GM21786 (cell line): ENCODE results near the gene ZIC3.
"Not testable (repeated sequence)": the region's sequence is repeated elsewhere in the genome, so short reads cannot be mapped to it uniquely, and the experiment has no call there.

ENCODE experiments used
- ATAC-seq: cut with Tn5 transposase; IDR thresholded peaks from one replicate; pipeline ENCODE4 v1.9.1; 2021; ENCODE audit not compliant: unreplicated experiment

The ZIC3 gene

DNA sequence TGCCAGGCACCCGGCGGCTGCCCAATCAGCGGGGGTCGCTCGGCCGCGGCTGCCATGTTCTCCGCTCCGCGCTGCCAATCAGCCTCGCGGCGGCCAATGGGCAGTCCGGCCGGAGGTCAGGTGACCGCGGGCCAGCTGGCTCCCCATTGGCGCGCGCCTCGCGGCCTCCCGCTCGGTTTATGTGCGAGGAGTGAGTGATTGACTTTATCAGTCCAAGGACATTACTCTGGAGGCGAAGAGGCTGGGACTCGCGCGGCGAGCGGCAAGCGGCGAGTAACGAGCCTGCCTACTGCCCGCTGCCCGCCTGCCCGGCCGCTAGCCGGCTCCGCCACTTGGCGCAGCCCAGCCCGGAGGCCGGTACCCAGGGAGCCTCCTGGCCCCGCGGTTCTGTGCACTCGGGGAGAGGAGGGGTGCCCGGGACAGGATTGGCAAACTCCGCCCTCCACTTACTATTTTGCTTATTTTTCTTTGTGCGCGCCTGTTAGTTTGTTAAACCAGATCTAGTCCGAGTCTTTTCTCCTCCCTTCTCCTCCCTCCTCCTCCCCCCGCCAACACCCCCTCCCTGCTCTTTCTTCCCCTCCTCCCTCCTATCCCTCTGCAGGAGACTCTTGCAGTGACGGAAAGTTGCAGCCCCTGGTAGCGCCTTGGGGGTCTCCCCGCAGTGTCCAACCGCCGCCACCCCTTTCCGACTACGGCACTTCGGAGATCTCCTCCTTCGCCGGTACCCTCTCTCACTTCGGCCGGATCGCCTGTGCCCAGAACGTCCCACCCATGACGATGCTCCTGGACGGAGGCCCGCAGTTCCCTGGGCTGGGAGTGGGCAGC is at the start of gene ZIC3:
TSS of gene ZIC3 (plus strand) at position 207 of the 825 bp plus-strand sequence. CDS start at position 772, 565 bp downstream.
- ATAC-seq = no peak

DNA sequence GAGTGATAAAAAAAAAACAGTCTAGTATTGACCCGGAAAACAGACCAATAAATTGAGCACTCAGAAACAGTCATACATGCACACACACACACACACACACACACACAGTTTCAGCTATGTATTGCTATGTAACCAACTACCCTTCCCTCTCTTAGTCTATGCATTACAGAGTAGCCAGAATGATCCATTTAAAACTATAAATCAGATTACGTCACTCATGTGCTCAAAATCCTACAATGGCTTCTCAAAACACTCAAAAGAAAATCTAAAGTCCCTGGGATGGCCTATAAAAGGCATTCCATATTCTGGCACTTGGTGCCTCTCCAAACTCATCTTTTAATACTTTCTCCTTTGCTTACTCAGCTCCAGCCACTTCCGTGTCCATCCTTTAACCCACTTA is 46.5 kb upstream of the ZIC3 start:
- no peak for ATAC-seq

DNA sequence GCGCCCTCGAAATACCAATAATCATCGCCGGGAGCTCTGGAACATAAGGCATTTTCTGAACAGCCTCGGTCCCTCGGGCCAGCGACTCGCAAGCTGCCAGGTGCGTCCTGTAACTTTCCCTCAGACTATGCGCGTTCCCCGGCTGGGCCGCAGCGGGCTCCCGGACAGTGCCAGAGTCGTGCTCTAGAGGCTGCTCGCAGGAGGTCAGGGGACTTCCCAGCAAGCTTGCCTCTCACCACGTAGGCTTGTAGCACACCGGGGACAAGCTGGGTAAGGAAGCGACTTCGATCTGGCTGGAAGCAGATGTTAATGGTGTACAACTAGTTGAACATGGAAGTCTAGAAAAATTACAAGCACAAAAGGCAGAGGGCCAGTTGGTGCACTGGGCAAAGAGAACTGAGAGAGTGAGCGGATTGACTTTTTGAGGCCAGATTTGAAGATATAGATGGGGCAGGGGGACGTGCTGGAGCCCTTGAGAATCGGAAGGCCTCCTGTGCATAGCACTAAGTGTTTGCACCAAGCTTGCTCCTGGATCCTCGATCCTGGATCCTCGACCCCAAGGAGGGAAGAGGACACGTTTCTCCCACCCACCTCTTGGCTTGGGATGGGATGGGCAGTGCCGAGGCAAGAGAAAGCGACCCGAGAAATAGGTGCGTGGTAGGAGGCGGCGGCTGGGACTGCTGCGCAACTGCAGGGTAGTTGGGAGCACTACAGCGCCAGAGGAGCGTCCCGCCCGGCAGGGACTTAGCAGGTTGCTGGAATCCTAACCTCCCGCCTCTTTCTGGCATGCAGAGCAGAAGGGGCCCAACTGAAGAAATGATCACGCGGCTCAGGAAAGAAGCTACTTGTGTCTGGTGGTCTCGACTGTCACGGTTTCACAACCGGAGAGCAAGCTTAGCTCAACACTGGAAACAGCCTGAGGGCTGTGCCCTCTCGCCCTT is 19.9 kb upstream of the ZIC3 start:
- ATAC-seq = no peak

DNA sequence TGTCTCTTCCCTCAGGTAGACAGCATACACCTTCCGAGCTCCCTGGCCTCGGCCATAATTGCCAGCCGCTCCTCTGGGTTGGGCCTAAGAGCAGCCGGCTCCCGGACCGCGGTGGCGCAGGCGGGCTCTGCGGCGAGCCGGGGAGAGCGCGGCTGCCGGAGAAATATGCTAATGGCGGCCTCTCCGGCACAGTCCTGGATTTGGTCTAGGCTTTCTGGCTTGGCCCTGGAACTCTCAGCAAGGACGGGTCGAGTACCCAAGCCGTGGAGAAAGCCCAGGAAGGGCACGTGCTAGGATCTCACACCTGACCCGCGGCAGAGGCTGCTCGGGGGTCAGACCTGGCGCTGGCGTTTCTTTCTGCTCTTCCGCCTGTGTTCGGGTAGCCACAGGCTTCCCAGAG is 18.6 kb upstream of the ZIC3 start:
- no peak for ATAC-seq

DNA sequence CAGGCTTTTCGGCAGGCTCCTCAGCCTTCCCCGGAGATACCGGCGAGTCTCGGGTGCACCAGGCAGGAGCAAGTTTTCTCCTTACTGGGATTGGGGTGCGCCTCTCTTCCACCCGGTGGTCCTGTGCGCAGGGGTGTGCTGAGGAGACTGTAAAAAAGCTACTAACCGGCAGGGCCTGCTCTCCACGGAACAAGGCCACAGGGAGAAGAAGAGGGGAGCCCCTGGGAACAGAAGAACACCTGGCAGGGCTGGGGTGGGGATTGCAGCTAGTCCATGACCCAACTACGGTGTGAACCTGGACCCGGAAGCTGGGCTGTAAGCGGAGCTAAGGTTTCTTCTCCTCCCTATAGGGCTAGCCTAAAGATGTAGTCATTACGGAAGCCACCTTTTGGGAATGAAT is 17.7 kb upstream of the ZIC3 start:
- ATAC-seq = no peak

DNA sequence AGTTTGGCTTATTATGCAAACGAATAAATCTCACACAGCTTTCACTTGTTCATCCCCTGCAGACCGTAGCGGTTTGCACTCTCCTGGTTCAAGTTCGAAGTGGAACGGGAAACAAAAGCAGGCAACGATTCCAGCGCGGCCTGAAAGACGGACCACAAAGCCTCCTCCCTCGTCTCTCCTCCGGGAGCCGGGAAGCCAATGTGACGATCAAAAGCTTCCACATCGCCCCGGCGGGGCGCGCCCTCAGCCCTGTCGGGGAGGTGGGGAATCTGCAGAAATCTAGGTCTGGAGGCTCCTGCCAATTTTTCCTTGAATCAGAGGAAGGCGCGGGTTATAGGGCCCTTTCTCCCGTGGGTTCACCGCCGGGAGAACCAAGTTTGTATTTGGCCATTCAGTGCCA is 16.9 kb upstream of the ZIC3 start:
- no peak for ATAC-seq

DNA sequence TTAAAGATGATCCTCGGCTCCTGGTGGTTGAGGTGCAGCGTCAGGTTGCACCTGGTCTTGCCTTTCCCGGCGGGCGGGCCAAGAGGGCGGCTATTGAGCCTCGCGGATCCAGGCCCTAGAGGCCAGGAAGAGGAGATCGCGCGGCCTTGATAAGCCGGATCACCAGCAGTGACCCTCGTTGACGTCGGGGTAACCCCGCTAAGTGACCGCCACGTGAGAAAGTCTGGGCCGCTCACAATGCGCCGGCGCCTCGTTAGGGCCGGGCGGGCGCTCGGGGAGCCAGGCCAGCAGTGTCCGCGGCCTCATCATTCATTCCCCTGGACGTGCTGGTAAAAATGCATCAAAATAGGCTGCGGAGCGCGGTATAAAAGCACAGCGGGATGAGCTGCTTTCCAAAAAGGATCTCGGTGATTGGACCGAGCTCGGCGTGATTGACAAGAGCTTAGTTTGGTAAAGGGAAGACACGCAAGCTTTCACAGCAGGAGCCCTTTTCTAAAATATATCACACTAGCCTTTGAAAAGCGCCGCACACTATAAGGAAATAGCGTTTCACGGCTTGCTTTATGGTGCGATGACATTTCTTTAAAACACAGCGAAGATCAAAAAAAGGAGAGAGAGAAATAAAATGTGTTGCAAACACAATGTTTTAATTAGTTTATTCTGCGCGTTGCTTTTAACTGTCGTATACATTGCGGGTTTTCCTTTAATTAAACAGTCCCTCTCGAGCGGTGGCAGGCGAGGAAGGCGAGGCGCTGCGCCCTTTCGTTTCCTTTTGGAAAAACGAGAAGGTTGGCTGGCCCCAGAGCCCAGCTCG is 15.9 kb upstream of the ZIC3 start:
- ATAC-seq = no peak

DNA sequence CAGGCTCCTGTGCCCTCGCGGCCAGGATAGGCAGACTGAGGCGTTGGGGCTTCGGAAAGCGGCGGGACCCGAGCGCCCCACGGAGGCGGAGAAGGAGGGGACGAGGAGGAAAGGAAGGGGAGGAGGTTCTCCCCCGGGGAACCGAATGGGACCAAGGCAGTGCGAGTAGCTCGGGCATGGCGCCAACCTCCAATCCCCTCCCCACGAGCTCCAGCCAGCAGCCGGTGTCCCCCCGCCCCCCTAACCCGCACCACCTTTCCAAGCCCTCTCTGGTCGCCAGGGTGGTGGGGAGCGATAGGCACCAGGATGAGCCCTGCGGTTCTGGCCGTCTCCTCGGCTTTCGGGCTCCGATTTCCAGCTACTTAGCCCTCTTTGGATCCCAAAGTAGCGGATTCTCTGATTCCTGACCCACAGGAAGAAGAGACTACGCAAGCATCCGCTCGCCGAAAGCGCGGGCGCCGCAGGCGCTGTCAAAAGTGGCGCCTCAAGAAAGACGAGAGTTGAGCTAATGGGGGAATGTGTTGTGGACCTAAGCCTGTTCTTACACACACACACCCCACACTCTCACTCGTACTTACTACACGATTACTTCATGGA is 15.2 kb upstream of the ZIC3 start:
- no peak for ATAC-seq

DNA sequence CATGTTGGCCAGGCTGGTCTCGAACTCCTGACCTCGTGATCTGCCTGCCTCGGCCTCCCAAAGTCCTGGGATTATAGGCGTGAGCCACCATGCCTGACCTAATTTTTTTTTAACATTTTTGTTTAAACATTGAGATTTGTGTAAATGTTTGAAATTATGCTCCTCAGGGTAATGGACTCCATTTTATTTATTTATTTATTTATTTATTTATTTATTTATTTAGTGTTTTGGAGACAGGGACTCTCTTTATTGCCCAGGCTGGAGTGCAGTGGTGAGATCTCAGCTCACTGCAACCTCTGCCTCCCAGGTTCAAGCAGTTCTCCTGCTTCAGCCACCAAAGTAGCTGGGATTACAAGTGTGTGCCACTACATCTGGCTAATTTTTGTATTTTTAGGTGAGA is 13.8 kb upstream of the ZIC3 start:
- not testable (repeated sequence) for ATAC-seq

DNA sequence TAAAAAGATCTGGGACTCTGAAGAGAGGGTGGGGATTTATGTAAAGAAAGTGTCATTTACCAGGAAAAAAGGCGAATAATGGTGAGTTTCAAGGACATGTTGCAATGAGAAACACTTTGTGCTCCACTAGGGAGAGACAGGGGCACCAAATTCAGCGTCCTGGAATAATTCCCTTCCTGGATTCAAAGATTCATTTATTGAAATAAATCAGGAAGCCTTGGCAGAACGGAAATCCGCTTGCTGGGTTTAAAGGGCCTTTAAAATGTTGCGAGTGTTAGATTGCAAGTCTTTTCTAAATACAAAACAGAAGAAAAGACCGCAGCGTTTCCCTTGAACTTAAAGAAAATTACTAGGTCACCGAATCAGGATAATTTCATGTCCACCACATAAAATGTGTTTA is 3.8 kb upstream of the ZIC3 start:
- ATAC-seq = no peak

DNA sequence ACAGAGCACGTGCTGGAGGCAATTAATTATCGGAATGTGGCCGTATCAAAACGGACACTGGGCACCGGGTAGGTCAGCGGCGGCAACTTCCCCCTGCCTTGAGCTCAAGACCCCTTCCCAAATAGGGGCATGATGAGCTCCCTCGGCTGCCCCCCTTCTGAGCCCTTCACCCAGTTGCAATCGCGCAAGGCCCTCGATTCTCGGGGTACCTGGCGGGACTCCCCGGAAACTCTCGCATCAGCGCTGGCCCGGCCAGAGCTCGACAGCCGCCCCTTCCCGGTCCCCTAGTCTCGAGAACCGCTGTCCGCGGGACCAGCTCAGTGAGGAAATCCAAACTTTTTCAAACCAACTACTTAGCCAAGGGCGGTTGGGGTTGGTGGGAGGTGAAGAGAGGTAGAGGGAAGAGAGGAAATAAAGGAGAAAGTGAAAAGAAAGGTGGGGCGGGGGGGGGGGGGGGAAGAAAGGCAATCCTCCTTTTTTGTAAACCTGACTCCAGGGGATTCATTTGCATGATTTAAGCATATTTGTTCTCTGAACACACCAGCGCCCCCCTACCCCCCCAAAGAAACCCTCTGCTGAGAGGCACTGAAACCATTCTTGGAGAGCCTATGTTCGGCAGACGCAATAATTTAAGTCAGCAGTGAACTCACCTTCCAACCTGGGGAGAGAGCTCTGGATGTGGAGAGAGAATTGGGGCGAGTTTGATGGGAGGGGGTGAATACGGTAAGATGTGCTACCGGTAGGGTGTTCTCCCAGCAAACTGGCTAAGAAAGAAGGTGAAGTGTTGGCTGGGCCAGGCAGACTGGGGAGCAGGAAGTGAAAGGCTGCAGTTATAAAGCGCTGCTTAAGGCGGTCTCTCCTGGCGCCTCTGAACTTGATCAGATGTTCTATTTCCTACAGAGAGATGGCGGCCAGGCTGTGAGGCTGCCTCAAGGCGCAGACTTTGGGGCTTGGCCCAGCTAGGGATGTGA is 2.0 kb upstream of the ZIC3 start:
- ATAC-seq = no peak

DNA sequence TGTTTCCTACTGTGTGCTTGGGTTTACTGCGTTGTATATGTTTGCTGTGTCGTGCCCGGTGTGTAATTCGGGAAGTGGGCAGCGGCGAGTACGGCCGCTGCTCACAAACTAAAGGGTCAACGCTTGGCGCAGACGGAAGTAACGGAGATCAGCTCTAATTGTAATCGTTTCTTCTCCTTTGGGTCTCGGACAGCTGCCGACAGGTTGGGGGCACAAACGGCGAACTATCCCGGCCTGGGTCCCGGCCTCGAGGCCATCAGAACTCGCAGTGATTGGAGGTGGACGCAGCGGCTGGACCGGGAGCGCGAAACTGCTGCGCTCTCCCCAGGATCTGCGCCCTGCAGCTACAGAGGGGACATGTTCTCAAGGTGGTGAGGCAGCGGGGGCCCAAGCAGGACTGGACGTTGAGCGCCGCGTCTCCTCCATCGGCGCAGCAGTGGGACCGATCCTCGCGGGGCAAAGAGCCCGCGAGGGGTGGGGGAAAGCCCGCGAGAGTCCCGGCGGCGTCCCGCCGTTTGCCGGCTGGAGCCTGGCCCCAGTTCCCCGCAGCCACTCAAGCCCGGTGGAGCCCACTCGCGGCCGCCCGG is 516 bp upstream of the ZIC3 start:
- no peak for ATAC-seq

DNA sequence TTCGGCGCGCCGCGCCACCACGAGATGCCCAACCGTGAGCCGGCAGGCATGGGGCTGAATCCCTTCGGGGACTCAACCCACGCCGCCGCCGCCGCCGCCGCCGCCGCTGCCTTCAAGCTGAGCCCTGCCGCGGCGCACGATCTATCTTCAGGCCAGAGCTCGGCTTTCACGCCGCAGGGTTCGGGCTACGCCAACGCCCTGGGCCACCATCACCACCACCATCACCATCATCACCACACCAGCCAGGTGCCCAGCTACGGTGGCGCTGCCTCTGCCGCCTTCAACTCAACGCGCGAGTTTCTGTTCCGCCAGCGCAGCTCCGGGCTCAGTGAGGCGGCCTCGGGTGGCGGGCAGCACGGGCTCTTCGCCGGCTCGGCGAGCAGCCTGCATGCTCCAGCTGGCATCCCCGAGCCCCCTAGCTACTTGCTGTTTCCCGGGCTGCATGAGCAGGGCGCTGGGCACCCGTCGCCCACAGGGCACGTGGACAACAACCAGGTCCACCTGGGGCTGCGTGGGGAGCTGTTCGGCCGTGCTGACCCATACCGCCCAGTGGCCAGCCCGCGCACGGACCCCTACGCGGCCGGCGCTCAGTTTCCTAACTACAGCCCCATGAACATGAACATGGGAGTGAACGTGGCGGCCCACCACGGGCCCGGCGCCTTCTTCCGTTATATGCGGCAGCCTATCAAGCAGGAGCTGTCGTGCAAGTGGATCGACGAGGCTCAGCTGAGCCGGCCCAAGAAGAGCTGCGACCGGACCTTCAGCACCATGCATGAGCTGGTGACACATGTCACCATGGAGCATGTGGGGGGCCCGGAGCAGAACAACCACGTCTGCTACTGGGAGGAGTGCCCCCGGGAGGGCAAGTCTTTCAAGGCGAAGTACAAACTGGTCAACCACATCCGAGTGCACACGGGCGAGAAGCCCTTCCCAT is 1.1 kb downstream of the ZIC3 start:
- ATAC-seq = no peak

DNA sequence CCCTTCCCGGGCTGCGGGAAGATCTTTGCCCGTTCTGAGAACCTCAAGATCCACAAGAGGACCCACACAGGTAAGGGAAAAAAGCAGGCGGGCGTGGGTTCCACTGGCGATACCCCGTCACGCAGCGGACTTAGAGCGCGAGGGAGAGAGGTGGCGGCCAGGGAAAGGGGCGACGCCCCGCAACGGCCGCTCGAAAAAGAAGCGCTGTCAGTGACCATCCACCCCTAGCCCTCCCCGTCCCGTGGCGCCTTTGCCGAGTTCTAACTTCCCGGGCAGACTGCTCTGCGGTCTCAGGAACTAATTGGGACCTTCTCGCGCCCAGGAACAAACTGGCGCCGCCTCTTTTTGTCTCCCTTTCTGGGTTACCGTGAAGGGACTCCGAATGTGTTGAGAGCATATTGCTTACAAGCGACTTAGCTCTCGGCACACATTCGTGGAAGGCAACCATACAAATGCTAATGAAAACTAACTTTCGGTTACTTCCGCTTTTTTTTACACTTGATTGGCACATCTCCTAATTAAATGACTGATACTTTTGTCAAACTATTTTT is 1.8 kb downstream of the ZIC3 start:
- no peak for ATAC-seq

DNA sequence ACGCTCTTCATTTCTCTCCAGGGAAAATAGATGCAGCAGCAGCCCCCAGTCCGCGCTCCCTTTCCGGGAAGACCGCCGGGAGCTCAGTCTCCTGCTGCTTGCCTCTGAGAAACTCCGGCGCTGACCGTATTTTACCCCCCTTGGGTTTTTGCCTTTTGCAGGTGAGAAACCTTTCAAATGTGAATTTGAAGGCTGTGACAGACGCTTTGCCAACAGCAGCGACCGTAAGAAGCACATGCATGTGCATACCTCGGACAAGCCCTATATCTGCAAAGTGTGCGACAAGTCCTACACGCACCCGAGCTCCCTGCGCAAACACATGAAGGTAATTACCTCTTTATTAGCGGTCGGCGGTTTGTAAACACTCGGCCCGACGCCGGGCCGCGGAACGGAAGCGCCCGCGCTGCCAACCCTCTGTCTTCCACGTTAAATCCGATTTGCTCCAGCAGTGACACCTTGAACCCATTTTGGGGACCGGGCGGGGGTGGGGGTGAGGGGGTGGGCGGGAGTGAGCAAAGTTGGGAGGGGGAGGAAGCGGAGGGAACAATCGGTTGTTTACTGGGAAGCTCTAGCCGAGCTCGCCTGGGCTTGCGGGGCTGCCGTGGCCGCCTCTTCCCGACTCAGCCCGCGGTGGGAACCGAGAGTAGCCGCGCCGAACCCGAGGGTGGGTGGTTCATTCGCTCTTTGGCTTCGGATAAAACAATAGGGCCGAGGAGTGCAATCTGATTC is 3.0 kb downstream of the ZIC3 start:
- no peak for ATAC-seq

DNA sequence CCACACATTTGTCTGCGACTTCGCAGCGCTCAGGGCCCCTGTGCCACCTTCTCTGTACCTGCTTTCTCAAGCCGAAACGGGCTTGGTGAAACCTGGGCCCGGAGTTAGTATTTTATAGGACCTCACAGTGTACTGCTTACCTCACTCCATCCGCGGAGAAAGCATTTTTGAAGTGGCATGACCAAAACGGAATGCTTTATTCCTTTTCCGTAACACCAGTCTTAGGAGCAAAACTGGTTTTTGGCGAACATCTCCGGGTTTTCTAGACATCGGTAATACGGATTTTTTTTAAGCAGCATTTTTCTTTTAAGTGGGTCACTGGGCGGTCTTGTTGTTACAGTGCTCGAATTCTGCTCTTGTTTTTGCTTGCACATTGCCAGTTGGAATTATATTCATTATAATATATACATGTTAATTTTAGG is 3.6 kb downstream of the ZIC3 start:
- ATAC-seq = no peak
